ENCODE measurements around the gene FOXP2. TPM values are rescaled to one million over a fixed set of nuclear protein-coding genes. Genes with fewer than 3 reads are reported as not detected.

The FOXP2 gene
- total RNA-seq, 1 donor from 2014 or later = 11.0 TPM

- intact Hi-C loops (cut with DNase I) = no loop called here
- DNase-seq (ENCODE audit: low spot score in 2 of 2) = no peak
- no peak overlapping the region for H3K27ac ChIP-seq
- no peaks in the 10 kb centered on the region for H3K9me3 ChIP-seq
- no peaks in the 10 kb centered on the region for H3K27me3 ChIP-seq
- TF ChIP-seq, protein P1, sequence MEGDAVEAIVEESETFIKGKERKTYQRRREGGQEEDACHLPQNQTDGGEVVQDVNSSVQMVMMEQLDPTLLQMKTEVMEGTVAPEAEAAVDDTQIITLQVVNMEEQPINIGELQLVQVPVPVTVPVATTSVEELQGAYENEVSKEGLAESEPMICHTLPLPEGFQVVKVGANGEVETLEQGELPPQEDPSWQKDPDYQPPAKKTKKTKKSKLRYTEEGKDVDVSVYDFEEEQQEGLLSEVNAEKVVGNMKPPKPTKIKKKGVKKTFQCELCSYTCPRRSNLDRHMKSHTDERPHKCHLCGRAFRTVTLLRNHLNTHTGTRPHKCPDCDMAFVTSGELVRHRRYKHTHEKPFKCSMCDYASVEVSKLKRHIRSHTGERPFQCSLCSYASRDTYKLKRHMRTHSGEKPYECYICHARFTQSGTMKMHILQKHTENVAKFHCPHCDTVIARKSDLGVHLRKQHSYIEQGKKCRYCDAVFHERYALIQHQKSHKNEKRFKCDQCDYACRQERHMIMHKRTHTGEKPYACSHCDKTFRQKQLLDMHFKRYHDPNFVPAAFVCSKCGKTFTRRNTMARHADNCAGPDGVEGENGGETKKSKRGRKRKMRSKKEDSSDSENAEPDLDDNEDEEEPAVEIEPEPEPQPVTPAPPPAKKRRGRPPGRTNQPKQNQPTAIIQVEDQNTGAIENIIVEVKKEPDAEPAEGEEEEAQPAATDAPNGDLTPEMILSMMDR (IDR thresholded peaks at IDR 0.05) = no peak
- H3K36me3 ChIP-seq = no peaks in the 10 kb centered on the region
- no peak overlapping the region for H3K4me3 ChIP-seq
- H3K4me1 ChIP-seq = no peaks in the 10 kb centered on the region
These were observed 308.7 kb downstream of the FOXP2 start for GRCh38 chr7:114723308-114723707.

GRCh38 chr7:114740095-114740494 is 325.5 kb downstream of the FOXP2 start:
- Histone ChIP-seq H3K4me1 (no peaks in the 10 kb centered on the region), H3K4me3 (no peak overlapping the region), H3K36me3 (no peaks in the 10 kb centered on the region), H3K27ac (no peak overlapping the region), H3K27me3 (no peaks in the 10 kb centered on the region), H3K9me3 (no peaks in the 10 kb centered on the region)
- DNase-seq (ENCODE audit: low spot score in 2 of 2) = no peak
- intact Hi-C loops (cut with DNase I) = no loop called here
- TF ChIP-seq, protein P1 (IDR thresholded peaks at IDR 0.05) = no peak

- H3K27me3 ChIP-seq = no peaks in the 10 kb centered on the region
- peak overlapping the region in 1 of 2 donors; percentile 43 for H3K4me3 ChIP-seq
- DNase-seq (ENCODE audit: low spot score in 2 of 2) = no peak
- no peaks in the 10 kb centered on the region for H3K9me3 ChIP-seq
- TF ChIP-seq, protein P1 (IDR thresholded peaks at IDR 0.05) = no peak
- no peaks in the 10 kb centered on the region for H3K4me1 ChIP-seq
- no peaks in the 10 kb centered on the region for H3K36me3 ChIP-seq
- H3K27ac ChIP-seq = no peak overlapping the region
- intact Hi-C loops (cut with DNase I) = no loop called here
These were observed 326.3 kb downstream of the FOXP2 start for GRCh38 chr7:114740941-114741340.

DNA sequence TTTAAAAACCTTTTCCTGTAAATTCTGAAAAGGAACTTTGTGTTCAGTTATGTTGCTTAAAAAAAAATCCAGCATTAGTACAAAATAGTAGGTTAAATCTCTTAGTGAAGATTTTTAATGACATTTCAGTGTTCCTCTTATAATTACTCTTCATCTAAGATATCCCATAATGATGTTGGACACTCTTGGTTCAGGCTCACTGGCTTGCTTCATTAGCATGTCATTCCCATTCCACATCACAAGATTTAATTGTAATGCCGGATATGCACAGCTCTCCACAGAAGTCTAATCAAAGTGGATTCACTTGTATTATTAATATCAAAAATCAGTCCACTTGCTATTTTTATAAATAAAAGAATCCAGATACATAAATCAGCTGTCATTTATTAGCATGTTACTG is 327.3 kb downstream of the FOXP2 start:
- no peak overlapping the region for H3K27ac ChIP-seq
- intact Hi-C loops (cut with DNase I) = no loop called here
- DNase-seq (ENCODE audit: low spot score in 2 of 2) = no peak
- H3K27me3 ChIP-seq = no peaks in the 10 kb centered on the region
- H3K9me3 ChIP-seq = no peaks in the 10 kb centered on the region
- H3K4me1 ChIP-seq = no peaks in the 10 kb centered on the region
- no peak overlapping the region for H3K4me3 ChIP-seq
- TF ChIP-seq, protein P1 (IDR thresholded peaks at IDR 0.05) = no peak
- no peaks in the 10 kb centered on the region for H3K36me3 ChIP-seq

Measured in ascending aorta (tissue), 2 donors.